HG02763 (cell line): ENCODE measurements around the gene RBBP4.
"Not testable (repeated sequence)": the region's sequence is repeated elsewhere in the genome, so short reads cannot be mapped to it uniquely, and the experiment has no call there.

Experiments
- ATAC-seq: cut with Tn5 transposase; IDR thresholded peaks from one replicate; pipeline ENCODE4 v1.9.1; 2021; ENCODE audit warnings: mild to moderate bottlenecking, moderate library complexity; ENCODE audit not compliant: unreplicated experiment

Gene RBBP4

GRCh38 chr1:32650752-32651460 is at the start of gene RBBP4:
Gene RBBP4, plus strand, starts transcription at chr1:32651208. Its CDS starts 99 bp downstream, at chr1:32651307.
- ATAC-seq, result peak; percentile 87

GRCh38 chr1:32605711-32606424 is 45.1 kb upstream of the RBBP4 start:
- ATAC-seq, result no peak

- ATAC-seq, result no peak
These were observed 44.2 kb upstream of the RBBP4 start for GRCh38 chr1:32606565-32607371.

GRCh38 chr1:32609180-32609579 is 41.8 kb upstream of the RBBP4 start:
- ATAC-seq, result no peak

- ATAC-seq, result no peak
These were observed 39.2 kb upstream of the RBBP4 start for GRCh38 chr1:32611859-32612188.

GRCh38 chr1:32612189-32612881 is 38.7 kb upstream of the RBBP4 start:
- ATAC-seq, result peak; percentile 84

DNA sequence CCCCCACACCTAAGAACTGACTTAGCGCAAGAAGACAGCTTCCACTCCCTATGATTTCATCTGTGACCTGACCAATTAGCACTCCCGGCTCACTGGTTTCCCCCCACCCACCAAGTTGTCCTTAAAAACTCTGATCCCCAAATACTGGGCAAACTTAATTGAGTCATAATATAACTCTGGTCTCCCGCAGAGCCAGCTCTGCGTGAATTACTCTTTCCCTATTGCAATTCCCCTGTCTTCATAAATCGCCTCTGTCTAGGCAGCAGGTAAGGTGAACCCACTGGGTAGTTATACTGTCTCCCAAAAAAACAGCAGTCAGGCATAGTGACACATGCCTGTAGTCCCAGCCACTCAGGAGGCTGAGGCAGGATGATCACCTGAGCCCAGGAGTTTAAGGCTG is 37.5 kb upstream of the RBBP4 start:
- ATAC-seq, result no peak

DNA sequence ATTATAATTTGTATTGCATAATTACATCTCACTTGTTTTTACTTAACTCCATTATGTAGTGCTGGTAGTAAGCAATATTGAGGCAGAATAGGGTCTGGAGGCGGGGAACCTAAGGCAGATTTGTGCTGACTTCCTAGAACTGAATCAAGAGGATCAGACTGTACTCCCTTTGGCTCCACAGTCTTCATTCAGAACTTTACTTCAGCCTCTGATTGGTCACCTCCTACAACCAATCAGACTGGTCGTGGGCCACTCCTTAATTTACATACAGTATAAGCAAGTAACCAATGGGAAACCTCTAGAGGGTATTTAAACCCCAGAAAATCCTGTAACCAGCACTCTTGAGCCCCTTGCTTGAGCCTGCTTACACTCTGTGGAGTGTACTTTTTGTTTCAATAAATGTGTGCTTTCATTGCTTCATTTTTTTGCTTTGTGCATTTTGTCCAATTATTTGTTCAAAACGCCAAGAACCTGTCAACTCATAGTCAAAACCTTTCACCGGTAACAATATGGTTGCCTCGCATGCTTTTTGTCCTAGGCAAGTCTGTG is 32.3 kb upstream of the RBBP4 start:
- ATAC-seq, result no peak

GRCh38 chr1:32619701-32620485 is 31.1 kb upstream of the RBBP4 start:
- peak; percentile 64 for ATAC-seq

DNA sequence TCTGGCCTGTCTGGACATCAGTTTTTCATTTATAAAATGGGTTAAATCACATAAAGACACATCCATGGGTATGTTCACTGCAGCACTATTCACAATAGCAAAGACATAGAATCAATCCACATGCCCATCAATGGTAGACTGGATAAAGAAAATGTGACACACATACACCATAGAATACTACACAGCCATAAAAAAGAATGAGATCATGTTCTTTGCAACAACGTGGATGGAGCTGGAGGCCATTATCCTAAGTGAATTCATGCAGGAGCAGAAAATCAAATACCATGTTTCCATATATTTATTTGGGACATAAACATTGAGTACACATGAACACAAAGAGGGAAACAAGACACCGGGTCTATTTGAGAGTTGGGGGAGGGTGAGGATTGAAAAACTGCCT is 28.8 kb upstream of the RBBP4 start:
- no peak for ATAC-seq

DNA sequence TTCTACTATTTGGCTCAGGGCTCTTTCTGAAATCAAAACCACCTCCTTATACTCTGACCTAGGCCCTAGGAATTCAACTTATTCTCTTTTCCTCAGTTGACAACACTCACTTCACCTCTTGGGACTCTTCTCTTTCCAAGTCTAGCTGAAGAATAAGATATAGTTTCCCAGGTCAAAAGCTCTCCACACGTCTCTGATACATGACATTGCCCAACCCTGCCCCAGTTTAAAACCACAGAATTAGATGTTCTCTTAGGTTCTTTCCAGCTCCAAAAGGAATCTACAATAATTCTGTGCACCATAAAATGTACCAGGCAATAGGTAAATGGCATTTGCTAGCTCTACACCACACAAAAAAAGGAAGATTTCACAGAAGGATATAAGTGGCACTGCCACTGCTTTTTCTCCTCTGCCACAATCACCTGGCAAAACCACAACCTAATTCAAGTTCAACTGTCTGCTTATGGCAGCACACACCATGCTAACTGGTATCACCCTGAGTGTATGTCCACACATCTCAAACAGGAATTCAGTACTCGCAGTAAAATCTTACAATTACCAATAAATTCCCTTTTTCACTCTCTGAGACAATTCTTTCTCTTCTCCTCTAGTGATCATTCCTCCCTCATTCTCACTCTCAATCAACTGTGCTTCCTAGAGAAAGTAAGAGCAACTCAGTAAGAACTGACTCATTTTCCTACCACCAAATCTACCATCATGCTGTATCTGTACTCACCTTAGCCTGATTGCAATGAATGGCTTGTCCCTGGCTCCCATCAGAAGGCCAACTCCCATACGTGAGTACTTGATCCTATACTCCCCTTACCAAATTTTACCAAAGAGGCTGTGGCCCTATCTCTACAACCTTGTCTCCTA is 28.0 kb upstream of the RBBP4 start:
- no peak for ATAC-seq

DNA sequence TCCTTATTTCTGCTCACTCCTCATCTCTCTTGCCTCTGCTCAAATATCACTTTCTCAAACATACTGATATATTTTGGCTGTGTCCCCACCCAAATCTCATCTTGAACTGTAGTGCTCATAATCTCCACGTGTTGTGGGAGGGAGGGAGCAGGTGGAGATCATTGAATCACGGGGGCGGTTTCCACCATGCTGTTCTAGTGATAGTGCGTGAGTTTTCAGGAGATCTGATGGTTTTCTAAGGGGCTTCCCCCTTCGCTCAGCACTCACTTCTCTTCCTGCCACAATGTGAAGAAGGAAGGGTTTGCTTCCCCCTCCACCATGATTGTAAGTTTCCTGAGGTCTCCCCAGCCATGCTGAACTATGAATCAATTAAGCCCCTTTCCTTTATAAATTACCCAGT is 27.2 kb upstream of the RBBP4 start:
- ATAC-seq, result no peak

DNA sequence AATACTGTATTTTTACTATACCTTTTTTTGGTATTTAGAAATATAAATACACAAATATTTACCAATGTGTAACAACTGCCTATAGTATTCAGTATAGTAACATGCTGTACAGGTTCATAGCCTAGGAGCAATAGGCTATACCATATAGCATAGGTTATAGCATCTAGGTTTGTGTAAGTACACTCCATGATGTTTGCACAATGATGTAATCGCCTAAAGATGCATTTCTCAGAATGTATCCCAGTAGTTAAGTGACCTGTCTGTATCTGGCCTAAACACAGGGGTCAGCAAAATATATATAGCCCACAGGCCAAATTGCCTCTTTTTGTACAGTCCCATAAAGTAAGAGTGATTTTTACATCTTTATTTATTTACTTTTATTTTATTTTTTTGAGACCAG is 24.8 kb upstream of the RBBP4 start:
- ATAC-seq, result no peak

DNA sequence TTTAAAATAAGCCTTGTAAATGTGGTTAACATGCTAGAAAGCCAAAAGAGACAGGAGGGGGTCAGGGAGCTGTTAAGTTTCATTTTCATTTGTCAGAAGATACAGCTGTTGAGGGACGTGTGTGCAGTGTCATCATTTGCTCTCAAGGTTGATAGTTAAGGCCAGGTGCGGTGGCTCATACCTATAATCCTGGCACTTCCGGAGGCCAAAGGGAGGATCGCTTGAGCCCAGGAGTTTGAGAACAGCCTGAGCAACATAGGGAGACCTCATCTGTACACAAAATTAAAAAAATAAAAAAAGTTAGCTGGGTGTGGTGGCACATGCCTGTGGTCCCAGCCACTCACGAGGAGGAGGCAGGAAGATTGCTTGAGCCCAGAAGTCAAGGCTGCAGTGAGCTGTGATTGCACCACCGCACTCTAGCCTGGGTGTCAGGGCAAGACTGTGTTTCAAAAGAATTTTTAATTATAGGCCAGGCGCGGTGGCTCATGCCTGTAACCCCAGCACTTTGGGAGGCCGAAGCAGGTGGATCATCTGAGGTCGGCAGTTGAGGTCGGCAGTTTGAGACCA is 23.3 kb upstream of the RBBP4 start:
- peak; percentile 51 for ATAC-seq

DNA sequence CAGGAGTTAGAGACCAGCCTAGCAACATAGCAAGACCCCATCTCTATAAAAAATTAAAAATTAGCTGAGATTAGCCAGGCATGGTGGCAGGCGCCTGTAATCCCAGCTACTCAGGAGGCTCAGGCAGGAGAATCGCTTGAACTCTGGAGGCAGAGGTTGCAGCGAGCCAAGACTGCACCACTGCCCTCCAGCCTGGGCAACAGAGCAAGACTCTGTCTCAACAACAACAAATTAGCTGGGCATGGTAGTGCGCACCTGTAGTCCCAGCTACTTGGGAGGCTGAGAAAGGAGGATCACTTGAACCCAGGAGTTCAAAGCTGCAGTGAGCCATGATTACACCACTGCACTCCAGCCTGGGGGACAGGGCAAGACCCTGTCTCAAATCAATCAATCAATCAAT is 20.8 kb upstream of the RBBP4 start:
- ATAC-seq, result not testable (repeated sequence)

- ATAC-seq, result no peak
These were observed 18.2 kb upstream of the RBBP4 start for GRCh38 chr1:32632829-32633228.

DNA sequence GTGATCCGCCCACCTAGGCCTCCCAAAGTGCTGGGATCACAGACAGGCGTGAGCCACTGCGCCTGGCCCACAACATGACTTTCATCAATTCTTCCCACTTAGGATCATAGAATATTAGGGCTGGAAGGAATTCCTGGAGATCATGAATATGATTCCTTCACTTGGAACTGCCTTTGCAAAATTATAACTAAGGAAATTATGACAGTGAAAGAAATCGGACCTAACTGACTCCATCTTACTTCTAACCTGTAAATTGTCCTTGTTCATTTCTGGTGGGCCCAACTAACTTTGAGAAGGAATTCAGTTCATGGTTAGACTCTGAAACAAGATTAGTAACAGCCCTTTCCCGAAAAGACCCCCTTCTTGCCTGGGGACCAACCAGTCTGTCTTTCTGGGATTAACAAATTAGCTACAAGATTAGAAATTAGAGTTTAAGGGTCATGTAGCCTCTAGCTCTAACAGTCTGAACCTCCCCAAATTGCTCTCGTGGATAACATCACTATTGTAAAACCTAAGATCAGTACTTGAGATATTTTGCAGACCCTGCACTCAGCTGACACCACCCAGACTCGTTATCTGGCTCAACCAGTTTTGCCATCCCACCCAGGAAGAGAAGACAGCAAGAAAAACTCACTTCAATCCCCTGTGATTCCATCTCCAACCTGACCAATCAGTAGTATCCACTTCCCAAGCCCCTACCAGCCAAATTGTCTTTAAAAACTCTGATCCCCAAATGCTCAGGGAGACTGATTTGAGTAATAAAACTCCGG is 15.3 kb upstream of the RBBP4 start:
- ATAC-seq, result no peak
